ENCODE results near the gene LEP.

DNA sequence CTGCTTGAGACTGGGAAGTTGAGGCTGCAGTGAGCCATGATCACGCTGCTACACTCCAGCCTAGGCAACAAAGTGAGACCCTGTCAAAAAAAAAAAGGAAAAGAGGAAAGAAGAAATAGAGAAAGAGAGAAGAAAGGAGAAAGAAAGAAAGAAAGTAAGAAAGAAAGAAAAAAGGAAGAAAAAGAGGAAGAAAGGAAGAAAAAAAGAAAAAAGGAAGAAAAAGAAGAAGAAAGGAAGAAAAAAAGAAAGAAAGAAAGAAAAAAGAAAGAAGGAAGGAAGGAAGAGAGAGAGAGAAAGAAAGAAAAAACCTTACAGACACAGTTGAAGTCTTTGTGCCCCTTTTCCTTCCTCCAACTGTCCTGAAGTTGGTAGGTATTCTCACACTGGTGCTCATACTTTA, 26.6 kb upstream of the LEP start:
- TF ChIP-seq EZH2 (IDR thresholded peaks at IDR 0.05; ENCODE audit: insufficient read depth, poor library complexity, severe bottlenecking) (no peak), EZH2phosphoT487 (IDR thresholded peaks at IDR 0.05; ENCODE audit: insufficient read depth, low read depth) (no peak)
